DMS153 treated with DMSO at 0.1 percent for 48 hours (cell line): ENCODE measurements around the gene GAL.
"Not testable (repeated sequence)": the region's sequence is repeated elsewhere in the genome, so short reads cannot be mapped to it uniquely, and the experiment has no call there.

ENCODE experiments used
- DNase-seq: peaks from one replicate; lab custom pipeline; 2025; ENCODE audit not compliant: unreplicated experiment; lab: John Stamatoyannopoulos, UW

Gene GAL

DNA sequence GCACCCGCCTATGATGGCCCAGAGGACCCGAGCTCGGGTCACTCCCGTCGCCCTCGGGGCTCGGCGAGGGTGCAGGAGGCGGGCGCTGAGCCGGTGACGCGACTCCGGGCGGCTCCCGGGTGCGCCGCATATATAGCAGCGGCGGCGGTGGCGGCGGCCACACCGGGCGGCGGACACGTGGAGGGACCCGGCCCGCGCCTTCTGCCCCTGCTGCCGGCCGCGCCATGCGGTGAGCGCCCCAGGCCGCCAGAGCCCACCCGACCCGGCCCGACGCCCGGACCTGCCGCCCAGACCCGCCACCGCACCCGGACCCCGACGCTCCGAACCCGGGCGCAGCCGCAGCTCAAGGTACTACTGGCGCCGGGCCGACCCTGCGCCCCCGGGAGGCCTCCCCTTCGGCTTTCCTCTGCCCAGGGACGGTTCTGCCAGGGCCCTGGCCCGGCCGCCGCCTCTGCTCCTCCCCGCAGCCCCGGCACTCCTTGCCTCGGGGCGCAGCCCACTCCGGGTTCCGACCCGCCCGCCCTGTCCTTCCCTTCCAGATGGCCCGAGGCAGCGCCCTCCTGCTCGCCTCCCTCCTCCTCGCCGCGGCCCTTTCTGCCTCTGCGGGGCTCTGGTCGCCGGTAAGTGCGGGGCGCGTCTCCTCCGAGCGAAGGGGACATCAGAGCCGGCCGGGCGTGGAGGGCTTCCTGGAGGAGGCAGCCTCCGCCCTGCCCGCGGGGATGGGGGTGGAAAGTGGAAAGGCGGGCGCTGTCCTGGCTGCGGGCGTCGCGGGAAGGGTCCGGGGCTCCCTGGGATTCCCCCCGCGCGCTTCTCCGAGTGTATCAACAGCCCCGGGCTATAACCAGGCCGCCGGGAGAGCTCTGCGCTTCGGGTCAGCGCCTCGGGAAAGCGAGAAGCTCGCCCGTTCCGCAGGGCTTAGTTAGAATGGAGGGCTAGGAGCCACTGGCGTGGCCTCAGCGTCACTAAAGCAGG is at the start of gene GAL:
Gene GAL, plus strand, starts transcription at position 160 of the 972 bp plus-strand sequence. Its CDS starts 380 bp downstream, at position 540.
- DNase-seq, result no peak

DNA sequence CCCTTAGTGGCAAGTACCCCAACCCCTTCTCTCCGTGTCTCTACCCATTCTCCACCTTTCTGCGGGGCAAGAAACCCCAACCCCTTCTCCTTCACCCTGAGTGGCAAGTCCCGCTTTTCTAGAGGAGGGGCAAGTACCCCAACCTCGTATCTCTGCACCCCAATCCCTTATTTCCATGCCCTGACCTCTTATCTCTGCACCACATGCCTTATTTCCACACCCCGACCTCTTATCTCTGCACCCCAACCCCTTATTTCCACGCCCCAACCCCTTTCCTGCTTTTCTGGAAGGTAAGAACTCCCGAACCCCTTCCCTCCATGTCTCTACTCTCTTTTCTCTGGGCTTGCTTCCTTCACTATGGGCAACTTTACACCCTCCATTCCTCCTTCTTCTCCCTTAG is 49.7 kb upstream of the GAL start:
- not testable (repeated sequence) for DNase-seq

DNA sequence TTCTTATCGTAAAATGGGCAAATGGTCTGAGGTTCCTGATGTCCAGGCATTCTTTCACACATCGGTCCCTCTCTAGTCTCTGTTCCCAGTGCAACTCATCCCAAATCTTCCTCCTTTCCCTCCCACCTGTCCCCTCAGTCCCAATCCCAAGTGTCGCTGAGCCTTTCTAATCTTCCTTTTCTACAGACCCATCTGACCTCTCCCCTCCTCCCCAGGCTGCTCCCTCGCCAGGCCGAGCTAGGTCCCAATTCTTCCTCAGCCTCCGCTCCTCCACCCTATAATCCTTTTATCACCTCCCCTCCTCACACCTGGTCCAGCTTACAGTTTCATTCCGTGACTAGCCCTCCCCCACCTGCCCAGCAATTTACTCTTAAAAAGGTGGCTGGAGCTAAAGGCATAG is 49.2 kb upstream of the GAL start:
- DNase-seq, result not testable (repeated sequence)

- not testable (repeated sequence) for DNase-seq
These were observed 48.5 kb upstream of the GAL start for GRCh38 chr11:68635883-68636282.

GRCh38 chr11:68639322-68639721 is 45.0 kb upstream of the GAL start:
- not testable (repeated sequence) for DNase-seq

DNA sequence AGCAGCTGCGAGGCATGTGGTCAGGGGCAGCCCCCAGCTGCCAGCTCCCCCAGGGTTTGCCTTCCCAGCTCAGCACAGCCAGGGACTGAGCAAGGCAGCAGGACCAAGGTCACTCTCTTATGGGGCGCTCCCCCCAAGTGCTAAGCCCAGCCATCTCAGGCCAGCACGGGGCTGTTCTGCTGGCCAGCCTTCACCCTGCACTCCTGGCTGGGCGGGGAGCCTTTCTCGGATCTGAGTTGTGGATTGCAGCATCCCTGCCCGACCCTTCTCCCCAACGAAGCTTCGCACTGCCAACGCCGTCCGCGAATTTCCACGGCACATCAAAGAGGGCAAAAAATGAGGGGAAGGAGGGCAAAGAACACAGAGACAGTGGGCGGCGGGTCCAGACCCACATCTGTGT is 42.5 kb upstream of the GAL start:
- DNase-seq, result no peak

DNA sequence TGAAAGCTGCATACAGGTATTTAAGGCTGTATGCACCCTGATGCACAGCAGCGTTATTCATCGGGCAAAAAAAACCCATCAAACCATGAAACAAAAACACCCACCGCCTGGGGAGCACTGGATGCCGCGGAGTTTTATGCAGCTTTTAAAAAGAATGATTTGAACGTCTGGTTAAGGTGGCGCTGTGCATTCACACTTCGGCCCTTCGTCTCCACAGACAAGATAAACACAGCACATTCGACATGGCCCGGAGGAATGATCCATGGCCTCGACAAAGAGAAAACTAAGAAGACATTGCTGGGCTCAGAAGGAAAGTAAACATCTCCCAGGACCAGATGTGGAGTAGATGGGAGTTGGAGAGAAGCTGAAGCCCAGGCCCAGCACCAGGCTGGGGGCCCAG is 40.8 kb upstream of the GAL start:
- no peak for DNase-seq

DNA sequence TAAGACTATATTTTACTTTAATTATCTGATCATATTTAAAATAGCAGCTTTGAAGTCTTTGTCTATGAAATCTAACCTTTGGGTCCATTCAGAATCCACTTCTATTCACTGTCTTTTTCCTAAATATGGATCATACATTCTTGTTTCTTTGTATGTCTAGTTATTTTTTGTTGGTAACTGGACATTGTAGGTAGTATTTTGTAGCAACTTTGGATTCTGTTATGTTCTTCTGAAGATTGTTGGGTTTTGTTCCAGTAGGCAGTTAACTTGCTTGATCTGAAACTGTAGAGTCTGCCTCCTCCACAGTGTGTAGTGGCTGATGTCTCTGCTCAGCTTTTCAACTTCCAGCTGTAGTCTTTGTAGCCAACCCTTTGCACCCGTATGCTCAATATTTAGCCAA is 37.5 kb upstream of the GAL start:
- DNase-seq, result no peak

- DNase-seq, result no peak
These were observed 34.3 kb upstream of the GAL start for GRCh38 chr11:68649851-68650555.

DNA sequence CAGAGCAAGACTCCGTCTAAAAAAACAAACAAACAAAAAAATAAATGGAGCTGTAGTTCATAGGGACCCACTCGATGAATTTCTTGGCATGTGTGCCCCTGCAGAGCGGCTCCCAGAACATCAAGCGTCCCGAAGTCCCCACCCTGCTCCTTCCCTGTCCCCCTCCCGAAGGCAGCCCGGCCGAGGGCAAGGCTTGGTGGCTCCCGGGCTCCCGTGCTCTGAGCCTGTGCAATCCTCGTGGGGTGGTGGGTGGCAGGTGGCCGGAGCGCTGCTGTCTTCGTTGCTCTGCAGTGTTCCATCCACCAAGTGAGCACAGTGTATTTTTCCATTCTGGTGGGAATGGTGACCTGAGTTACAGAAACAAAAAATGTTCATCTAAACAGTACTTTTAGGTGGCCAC is 33.5 kb upstream of the GAL start:
- DNase-seq, result no peak

DNA sequence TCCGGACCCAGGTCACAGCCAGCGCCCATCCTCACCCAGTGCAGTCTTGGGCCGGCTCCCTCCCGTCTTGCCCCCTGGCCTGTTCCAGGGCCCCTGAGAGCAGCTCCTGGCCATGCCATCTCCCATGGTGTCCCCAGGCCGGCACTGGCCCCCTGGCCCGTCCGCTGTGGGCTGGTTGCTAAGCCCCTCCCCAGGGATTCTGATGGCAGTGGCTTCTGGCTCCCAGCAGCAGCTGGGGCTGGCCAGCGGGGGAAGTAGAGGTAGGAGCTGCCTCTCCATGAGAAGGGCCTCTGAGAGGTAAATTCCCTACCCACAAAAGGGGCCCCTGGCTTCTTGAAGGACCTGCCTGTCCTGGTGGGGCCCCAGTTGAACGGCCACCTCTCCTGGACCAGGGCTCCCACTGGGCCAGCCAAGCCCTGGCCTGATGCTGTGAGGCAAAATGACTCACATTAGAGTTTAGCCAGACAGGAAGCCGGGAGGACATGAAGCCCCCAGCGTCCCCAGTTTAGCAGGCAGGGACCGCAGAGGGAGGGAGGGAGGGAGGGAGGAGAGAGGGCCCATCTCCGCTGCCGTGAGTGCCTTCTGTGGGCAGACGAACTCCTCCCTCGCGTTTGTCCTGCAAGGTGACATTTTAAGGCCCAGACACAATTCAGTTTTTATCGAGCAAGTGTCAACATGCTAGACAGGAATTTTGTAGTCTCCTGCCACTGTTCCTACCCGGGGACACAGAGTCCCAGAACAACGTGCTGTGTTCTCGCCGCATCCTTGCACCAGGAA is 32.9 kb upstream of the GAL start:
- no peak for DNase-seq

DNA sequence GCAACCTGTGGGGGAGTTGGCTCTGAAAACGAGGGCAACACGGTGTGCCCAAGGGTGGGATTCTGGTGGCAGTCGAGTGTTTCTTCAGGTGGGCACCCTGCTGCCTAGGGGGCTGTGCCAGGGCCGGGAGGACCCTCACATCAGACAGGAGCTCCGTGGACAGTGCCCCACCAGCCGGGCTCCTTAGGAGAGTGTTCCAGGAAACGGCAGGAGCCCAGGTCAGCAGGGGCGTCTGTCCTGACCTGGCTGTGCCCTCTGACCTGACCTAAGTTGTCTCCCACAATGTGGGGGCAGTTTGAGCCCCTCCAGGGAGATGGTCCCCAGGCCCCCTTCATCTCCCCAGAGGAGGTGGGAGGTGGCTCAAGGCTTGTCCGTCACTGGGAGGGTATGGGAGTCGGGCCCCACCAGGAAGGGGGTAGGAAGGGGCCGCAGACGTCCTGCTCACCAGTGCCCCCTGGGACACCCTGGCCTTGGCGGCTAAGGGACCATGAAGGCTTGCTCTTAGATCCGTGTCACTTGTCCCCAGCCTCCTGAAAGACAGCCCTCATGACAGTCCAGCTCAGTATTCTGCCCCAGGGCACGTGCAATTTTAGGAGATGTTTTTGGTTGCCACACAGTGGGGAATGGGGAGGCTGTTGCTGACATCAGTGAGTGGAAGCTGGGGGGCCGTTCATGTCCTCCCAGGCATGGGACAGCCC is 32.2 kb upstream of the GAL start:
- no peak for DNase-seq

DNA sequence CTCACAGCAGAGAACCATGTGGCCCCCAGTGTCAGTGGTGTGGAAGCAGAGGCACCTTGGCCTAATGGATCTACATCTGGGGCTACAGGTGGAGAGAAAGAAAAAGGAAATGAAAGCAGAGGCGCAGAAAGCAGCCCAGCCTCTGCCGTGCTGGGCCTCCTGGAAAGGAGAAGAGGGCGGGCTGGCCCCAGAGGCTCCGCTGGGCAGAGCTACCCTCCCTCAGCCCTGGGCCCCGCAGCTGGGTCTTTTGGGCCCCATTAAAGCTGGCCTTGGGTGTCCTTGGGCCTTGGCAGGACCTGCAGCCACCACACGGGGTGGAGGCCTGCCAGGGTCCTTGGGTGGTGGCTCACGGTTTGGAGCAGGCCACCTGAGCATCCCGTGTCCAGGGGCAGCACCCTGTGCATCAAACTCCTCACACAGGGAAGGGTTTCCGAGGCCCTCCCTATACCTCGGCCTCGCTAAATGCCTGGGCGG is 31.6 kb upstream of the GAL start:
- DNase-seq, result no peak

DNA sequence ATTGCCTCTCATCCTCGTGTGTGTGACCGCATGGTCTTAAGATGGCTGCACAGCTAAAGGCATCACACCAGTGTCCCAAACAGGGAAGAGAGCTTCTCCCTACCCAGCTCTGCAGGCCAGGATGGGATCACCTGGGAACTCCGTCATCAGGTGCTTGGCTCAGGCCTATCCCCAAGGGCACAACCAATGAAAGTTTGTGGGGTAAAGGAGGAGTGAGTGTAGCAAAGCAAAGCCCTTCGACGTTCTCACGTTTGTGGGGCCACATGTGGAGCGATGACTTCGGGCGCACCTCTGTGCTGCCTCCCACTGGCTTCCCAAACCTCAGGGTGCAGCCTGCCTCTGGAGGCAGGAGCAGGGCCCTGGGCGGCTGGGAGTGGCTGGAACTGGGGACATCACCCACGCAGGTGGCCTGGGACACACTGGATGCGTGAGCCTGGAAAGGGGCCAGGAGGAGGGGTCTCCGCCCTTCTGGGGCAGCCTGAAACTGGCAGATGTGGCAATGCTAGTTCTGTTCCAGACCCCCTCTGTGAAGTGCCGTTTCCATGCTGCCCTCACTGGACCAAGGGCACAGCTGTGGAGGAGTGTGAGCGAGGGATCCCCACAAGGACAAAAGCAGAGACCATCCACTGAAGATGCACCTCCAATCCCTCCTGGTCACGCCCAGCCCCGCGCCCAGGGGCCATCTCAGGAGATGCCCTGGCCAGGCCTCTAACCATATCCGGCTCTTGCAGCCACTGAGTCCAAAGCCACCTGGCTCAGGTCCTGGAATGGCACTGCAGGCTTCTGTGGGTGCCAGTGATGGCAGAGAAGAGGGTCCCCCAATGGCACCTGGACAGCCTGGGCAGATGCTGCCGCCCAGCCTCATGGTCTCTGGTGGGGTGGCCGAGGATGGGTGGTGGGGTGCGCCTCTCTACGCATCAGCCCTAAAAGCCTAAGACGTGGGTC is 30.6 kb upstream of the GAL start:
- DNase-seq, result no peak

- DNase-seq, result no peak
These were observed 29.4 kb upstream of the GAL start for GRCh38 chr11:68654978-68655377.

DNA sequence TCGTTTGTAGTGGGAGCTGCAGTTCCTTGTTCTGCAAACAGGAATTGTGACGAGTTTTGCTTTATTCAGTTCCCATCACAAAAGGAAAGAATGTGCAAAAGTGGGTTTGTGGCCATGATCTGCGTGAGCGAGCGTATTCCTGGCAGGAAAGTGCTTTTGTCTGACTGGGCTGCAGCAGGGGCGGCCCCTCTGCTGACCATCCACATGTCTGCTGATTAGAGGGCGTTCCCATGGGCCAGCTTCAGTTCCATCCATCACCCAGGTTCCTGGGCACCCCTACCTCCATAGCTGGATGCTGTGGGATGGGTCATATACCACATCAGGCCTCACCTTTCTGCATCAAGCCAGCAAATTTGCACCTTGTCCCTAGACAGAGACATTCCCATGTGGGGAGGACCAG is 28.9 kb upstream of the GAL start:
- no peak for DNase-seq

DNA sequence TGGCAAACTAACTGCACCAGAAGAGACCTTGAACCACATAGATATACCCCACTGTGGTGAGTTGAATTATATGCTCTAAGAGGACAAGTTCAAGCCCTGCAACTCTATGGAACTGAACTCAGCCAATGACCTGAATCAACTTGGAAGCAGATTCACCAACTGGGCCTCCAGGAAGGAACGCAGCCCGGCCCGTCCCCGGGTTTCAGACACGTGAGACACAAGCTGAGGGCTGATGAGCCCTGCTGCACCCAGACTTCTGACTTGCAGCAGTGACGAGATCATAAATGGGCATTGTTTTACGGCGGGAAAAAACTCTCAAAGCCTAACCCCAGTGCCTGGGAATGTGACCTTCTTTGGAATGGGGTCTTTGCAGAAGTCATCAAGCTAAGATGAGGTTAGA is 28.5 kb upstream of the GAL start:
- no peak for DNase-seq

- DNase-seq, result no peak
These were observed 27.1 kb upstream of the GAL start for GRCh38 chr11:68657021-68657780.

DNA sequence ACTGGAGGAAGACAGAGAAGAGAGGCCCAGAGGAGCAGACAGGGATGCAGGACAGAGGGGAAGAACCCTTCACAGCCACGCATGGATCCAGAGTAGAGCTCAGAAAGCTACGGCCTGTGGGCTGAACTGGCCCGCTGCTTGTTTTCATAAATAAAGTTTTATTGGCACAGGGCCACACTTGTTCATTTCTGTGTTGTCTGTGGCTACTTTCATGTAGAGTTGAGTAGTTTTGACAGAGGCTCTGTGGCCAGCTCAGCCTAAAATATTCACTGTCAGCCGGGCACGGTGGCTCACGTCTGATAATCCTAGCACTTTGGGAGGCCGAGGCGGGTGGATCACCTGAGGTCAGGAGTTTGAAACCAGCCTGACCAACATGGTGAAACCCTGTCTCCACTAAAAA is 26.2 kb upstream of the GAL start:
- DNase-seq, result no peak
